Muscle of arm (tissue), 12 donors: ENCODE measurements around the gene CCDC177. TPM values are rescaled to one million over a fixed set of nuclear protein-coding genes. Genes with fewer than 3 reads are reported as not detected.

Source experiments
- DNase-seq: peaks from one replicate; pipeline ENCODE4 v3.0.0-alpha.2; 2013
- polyA plus RNA-seq, 12 donors: library from polyadenylated mRNA; unstranded; fragments of 120-200 nt; gene quantifications; one replicate each; pipeline ENCODE4 v1.2.1, GENCODE V29; 2013; ENCODE audit not compliant: insufficient read length in 12 of 12

Gene CCDC177
- polyA plus RNA-seq, 12 donors: 0.04 to 0.07 (median 0.04) TPM; not detected in 9

GRCh38 chr14:69529563-69529962 lies 45.1 kb downstream of the CCDC177 start:
- DNase-seq: no peak

DNA sequence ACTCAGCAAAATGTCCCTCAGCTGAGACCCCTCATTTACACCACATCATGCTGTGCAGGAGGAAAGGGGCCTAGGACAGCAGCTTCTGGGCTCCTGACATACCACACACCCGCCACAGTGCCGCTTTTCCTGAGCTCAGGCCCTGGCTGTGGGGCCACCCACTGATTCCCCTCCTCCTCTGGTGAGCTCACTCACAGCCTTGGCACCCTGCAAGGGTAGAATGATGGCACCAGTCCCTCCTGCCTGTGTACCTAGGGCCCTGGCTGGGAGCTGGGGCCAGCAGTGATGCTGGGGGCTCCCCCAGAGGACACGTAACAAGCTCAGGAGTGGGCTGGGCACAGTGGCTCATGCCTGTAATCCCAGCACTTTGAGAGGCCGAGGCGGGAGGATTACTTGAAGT lies 45.7 kb downstream of the CCDC177 start:
- no peak for DNase-seq

GRCh38 chr14:69528143-69528542 lies 46.5 kb downstream of the CCDC177 start:
- no peak for DNase-seq

GRCh38 chr14:69527635-69528034 lies 47.0 kb downstream of the CCDC177 start:
- no peak for DNase-seq

DNA sequence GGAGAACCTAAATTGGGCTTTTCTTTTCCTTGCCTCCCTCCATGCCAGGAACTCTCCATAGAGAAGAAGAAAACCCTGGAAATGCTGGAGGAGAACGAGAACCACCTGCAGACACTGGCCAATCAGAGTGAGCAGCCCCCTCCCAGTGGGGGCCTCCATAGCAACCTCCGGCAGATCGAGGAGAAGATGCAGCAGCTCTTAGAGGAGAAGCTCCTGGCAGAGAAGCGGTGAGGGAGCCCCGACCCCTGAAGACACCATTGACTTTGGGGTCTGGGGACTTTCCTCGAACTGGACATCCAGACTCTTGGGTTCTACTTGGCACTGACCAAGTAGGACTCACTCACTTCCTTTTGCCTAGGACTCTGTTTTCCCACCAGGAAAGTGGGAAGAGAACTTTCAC lies 48.8 kb downstream of the CCDC177 start:
- DNase-seq: no peak

DNA sequence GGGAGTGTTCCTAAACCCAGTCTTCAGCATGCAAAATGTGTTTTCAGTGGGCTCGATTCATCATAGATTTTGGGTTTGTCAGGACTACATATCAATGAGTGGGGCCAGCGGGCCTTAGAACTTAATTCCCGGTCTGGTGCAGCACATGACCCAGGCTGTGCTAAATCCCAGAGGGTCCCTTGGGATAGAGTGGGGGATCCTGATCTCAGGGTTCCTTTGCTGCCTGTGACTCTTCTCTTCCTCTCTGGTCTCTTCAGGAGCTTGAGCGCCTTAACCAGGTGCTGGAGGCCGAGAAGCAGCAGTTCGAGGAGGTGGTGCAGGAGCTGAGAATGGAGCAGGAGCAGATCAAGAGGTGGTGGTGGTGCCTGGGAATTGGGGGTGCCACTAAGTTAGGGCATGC lies 52.6 kb downstream of the CCDC177 start:
- DNase-seq: no peak

Other genes with a start within 250 kb of the CCDC177 start
- 100 to 1,000 TPM; 127 to 669 (median 174) TPM for gene ERH, start 176.6 kb downstream of the CCDC177 start, polyA plus RNA-seq
- gene SLC39A9, start 176.2 kb downstream of the CCDC177 start, polyA plus RNA-seq: 10 to 100 TPM in 11 of 12 donors, not detected in 1; 27.0 to 41.5 (median 32.4) TPM
- gene PLEKHD1, start 90.1 kb downstream of the CCDC177 start, polyA plus RNA-seq: 1 to 10 TPM in 1 of 12 donors, under 1 TPM in 9, not detected in 2; 0.48 to 1.2 (median 0.63) TPM
- gene SUSD6, start 36.7 kb upstream of the CCDC177 start, polyA plus RNA-seq: 10 to 100 TPM in 11 of 12 donors, not detected in 1; 14.8 to 28.0 (median 18.7) TPM
- 100 to 1,000 TPM; 199 to 641 (median 287) TPM for gene SRSF5, start 192.3 kb upstream of the CCDC177 start, polyA plus RNA-seq
- under 1 TPM in 3 of 12 donors, not detected in 9; 0.09 to 0.21 (median 0.10) TPM for gene SLC10A1, start 222.4 kb upstream of the CCDC177 start, polyA plus RNA-seq